SU-DHL-6 (cell line): Measurements from ENCODE around the gene ANXA6.

ENCODE experiments used
- CTCF ChIP-seq: fragments of 200-600 bp; sonication (generic); IDR thresholded peaks from one replicate; pipeline ENCODE4 v1.5.1; 2017; ENCODE audit warnings: antibody characterized with exemption, mild to moderate bottlenecking, low read length, moderate library complexity; ENCODE audit not compliant: insufficient read depth, poor library complexity, severe bottlenecking
- EZH2phosphoT487 ChIP-seq: fragments of 200-600 bp; sonication (generic), shearing (Covaris generic); conservative IDR thresholded peaks from 2 replicates; pipeline ENCODE4 v1.6.1; 2018; ENCODE audit warnings: mild to moderate bottlenecking, antibody characterized with exemption, low read length, moderate library complexity, mixed read lengths

GRCh38 chr5:151093476-151093889 is 64.1 kb downstream of the ANXA6 start:
- TF ChIP-seq CTCF, result no peak
- TF ChIP-seq EZH2phosphoT487, result no peak
